Activated CD8-positive, alpha-beta memory T cell treated with anti-CD3 and anti-CD28 coated beads, Interleukin-2, amount 50 U/mL, for 24 hours (primary cell): Measurements from ENCODE around the gene FEM1C.

Source experiments
- DNase-seq: peaks from one replicate; pipeline ENCODE4 v3.0.0-alpha.2; 2020; ENCODE audit errors: extremely low read depth

The FEM1C gene

GRCh38 chr5:115557667-115558387 lies 13.3 kb upstream of the FEM1C start:
- DNase-seq, result no peak

DNA sequence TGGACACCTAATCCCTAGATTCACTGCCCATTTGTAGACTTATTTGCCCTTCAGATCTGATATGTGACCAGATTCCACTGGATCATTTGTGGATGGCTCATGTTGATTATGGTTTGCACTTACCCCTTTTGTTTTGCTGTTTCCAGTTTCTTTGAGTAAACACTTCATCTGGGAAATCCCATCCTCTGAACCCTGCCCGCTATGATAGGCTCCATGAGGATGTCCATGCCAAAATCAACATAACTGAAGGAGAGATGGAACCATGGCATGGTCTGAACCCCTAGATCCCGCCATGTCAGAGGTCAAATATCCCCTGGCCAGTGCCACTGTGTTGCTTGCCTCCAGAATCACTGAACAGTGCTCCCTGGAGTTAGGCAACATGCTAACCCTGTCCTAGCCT lies 11.7 kb upstream of the FEM1C start:
- no peak for DNase-seq

- no peak for DNase-seq
These were observed 10.6 kb upstream of the FEM1C start for GRCh38 chr5:115555084-115555633.

GRCh38 chr5:115553082-115553481 lies 8.5 kb upstream of the FEM1C start:
- no peak for DNase-seq

DNA sequence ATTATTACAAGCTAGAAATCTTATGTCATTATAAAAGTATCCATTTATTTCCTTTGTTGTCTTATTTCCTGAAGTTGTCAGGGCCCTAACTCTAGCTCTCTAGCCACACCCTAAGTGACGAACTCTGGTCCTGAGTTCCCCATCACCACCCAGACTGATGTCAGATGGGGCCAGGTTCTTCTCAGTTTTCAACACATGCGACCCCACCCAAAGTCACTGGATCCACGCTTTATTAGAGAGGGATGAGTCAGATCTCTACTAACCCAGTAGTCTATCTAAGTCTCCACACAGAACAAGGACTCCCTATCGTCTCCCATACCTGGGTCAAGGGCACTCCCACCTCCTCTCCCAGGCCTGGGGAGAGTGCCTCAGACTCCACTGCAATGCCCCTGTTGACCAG lies 6.8 kb upstream of the FEM1C start:
- DNase-seq, result no peak

GRCh38 chr5:115549154-115549553 lies 4.6 kb upstream of the FEM1C start:
- DNase-seq, result no peak

DNA sequence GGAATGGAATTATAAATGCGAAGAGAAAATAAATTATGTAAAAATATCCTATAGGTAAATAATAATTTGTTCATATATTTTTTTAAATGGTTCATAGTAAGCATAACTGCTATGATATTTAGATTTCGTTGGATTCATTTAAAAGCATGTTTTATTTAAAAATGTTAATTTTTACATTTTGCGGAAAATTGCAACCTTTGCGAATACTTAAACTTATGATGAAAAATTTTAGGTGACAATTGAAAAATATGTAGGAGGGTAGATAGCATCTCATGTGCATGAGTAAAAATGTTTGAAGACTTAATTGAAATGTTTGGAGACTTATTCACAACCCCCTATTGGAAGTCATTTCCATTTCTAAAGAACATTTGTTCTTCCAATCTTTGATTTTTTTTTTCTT lies 4.1 kb upstream of the FEM1C start:
- DNase-seq, result no peak

- no peak for DNase-seq
These were observed 842 bp upstream of the FEM1C start for GRCh38 chr5:115545351-115545882.

DNA sequence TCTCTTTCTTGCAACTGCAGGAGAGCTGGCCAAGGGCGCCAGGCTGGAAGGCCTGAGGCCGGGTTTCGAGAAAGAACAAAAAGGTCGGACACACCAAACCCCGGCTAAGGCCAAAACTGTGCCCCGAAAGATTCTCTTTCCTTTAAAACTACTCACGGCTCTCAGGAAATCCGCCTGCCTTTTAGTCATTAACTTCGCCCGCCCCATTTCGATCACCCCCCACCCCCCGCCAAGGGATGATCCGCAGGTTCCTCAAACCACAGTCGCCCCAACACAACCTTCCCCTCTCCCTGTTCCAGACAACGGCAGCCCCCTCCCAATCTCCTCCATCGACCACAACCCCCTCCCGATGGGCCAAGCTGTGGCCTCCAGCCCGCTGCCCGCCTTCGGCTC lies 536 bp downstream of the FEM1C start:
- DNase-seq, result peak; percentile 31

GRCh38 chr5:115543365-115544042 lies 1.1 kb downstream of the FEM1C start:
- DNase-seq, result no peak

DNA sequence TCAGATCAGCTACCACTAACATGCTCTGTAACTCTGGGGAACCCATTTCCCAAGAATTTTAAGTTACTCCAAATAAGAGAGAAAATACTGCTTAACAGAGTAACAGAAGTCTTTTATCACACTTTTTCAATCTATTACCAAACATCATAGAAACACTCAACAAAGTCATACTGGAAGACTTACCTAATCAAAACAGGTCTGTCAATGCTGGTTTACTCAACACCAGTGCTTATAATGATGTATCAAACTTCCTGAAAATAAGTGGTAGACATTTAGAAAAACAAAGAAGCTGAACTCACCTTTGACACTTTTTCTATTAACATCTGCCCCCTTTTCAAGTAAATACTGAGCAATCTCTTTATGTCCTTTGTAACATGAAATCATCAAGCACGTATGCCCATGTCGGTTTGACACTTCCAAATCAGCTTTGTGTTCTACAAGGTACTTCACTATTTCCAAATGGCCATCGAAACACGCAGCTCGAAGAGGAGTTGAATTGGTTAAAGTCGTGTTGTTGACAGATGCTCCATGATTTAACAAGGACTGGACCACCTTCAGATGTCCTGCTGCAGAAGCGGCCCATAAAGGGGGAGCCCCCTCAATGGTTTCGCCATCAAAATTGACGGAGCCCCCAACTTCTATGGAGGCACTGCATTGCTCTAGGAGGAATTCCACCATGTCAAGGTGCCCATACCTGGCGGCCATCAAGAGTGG lies 1.8 kb downstream of the FEM1C start:
- no peak for DNase-seq

DNA sequence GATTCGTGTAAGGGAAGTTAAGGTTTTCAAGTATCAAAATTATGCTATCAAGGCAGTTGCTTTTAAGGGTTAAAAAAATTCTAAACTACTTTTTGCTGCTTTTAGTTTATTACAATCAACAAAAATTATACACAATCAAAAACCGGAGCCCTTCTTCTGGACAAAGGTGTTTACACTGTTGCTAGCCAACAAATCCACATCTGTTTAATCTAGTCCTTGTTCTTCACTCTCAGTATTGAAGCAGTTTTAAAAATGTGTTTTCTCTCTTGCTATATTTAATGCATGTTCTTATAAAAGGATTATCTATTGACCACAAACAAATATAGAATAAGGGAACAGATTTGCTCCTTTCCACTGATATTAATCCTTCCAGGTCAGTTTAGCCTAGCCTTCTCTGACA lies 2.5 kb downstream of the FEM1C start:
- no peak for DNase-seq

DNA sequence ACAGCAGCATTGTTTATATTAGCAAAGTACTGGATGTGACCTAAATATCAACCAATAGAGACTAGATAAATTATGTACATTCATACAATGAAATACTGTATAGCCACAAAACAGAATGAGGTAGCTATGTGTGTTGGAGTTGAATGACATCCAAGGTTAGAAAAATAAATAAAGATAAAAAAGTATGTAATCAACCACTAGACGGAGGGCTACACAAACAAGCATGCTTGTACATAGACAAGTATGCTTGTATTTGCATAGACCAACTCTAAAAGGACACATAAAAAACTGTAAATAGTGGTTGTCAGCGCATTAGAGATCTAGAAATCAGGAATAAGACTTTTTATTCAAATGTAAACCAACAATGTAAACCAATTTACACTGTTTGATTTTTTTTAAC lies 3.0 kb downstream of the FEM1C start:
- no peak for DNase-seq

DNA sequence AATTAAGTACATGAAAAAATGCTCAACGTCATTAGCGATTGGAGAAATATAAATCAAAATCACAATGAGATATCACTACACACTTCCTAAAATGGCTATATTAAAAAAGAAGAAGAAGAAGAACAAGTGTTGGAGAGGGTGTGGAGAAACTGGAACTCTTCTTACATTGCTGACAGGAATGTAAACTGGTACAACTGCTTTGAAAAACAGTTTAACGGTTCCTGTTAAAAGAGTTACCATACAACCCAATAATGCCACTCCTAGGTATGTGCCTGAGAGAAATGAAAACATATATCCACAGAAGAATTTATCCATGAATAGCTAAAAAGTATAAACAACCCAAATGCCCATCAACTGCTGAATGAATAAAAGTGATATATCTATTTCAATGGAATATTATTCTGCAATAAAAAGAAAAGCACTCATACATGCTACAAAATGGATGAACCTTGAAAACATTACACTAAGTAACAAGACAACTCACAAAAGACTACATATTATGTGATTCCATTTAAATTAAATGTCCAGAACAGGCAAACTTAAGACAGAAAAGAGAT lies 9.0 kb downstream of the FEM1C start:
- no peak for DNase-seq

GRCh38 chr5:115532517-115532916 lies 12.1 kb downstream of the FEM1C start:
- no peak for DNase-seq

GRCh38 chr5:115531787-115532367 lies 12.7 kb downstream of the FEM1C start:
- DNase-seq, result no peak

DNA sequence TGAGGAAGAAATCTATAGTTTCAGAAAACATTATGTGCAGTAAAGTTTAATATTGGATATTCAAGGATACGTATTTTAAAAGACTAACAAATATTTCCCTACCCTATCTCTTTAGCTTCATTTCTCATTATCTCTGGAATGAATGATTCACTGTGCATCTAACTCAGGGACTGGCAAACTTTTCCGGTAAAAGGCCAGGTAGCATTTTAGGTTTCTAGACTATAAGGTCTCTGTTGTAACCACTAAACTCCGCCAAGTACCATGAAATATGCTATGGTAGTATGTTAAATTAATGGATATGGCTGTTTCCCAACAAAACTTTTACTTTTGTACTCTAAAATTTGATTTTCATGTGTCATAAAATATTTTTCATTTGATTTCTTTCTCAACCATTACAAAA lies 13.2 kb downstream of the FEM1C start:
- DNase-seq, result no peak

DNA sequence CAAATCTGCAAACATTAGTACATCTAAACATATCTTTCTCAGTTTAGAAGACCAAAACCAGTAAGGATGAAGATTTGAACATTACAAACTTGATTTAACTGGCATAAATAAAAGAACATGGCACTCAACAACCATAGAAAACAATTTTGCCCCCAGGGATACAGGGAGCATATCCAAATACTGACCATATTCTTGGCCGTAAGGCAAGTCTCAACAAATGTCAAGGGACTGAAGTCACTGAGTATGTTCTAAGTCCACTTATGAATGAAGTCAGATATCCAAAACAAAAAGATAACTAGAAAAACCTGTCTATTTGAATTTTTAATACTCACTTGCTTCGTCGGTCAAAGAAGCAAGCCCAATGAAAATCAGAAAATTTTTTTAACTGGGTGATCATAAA lies 14.1 kb downstream of the FEM1C start:
- DNase-seq, result no peak

DNA sequence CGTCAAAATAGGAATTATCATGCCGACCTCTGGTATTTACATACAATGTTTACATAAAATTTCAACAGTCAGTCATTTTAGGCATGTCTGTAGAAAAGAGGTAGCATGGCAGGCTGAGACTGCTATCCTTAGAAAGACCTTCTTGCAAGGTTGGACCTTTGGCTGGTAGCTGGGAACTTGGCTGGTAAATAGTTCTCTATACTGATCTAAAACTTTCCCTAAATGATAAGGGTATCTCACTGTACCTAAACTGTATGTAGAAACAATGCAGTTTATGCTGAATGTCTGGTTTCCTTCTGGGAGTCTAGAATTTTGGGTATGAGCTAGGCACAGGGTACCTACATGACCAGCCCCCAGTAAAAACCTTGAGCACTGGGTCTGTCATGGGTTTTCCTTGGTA lies 18.0 kb downstream of the FEM1C start:
- DNase-seq, result no peak

GRCh38 chr5:115524199-115524847 lies 20.3 kb downstream of the FEM1C start:
- DNase-seq, result no peak

GRCh38 chr5:115522832-115523403 lies 21.7 kb downstream of the FEM1C start:
- DNase-seq, result no peak
